KG1 (cell line): Measurements from ENCODE around the gene ATP13A2.
"Not testable (repeated sequence)": the region's sequence is repeated elsewhere in the genome, so short reads cannot be mapped to it uniquely, and the experiment has no call there.

Experiments
- DNase-seq: peaks from one replicate; lab custom pipeline; 2025; lab: John Stamatoyannopoulos, UW

Gene ATP13A2

GRCh38 chr1:16978139-16978538, 33.6 kb downstream of the ATP13A2 start:
- DNase-seq = no peak

- DNase-seq = no peak
These were observed 34.4 kb downstream of the ATP13A2 start for GRCh38 chr1:16977377-16977776.

- no peak for DNase-seq
These were observed 34.8 kb downstream of the ATP13A2 start for GRCh38 chr1:16976966-16977365.

GRCh38 chr1:16975838-16976237, 35.9 kb downstream of the ATP13A2 start:
- no peak for DNase-seq

GRCh38 chr1:16975211-16975610, 36.5 kb downstream of the ATP13A2 start:
- DNase-seq = no peak

- DNase-seq = no peak
These were observed 38.5 kb downstream of the ATP13A2 start for GRCh38 chr1:16973215-16973614.

- no peak for DNase-seq
These were observed 39.4 kb downstream of the ATP13A2 start for GRCh38 chr1:16972189-16972895.

GRCh38 chr1:16971341-16972188, 40.2 kb downstream of the ATP13A2 start:
- no peak for DNase-seq

GRCh38 chr1:16970132-16970910, 41.4 kb downstream of the ATP13A2 start:
- DNase-seq = no peak

GRCh38 chr1:16969651-16970050, 42.1 kb downstream of the ATP13A2 start:
- no peak for DNase-seq

- DNase-seq = no peak
These were observed 42.6 kb downstream of the ATP13A2 start for GRCh38 chr1:16969057-16969611.

GRCh38 chr1:16968372-16968771, 43.4 kb downstream of the ATP13A2 start:
- no peak for DNase-seq

GRCh38 chr1:16967962-16968361, 43.8 kb downstream of the ATP13A2 start:
- no peak for DNase-seq

- DNase-seq = no peak
These were observed 44.6 kb downstream of the ATP13A2 start for GRCh38 chr1:16967095-16967575.

- no peak for DNase-seq
These were observed 45.4 kb downstream of the ATP13A2 start for GRCh38 chr1:16966282-16966681.

GRCh38 chr1:16965486-16966067, 46.2 kb downstream of the ATP13A2 start:
- no peak for DNase-seq

- DNase-seq = not testable (repeated sequence)
These were observed 47.6 kb downstream of the ATP13A2 start for GRCh38 chr1:16964169-16964568.

GRCh38 chr1:16961297-16962133, 50.2 kb downstream of the ATP13A2 start:
- no peak for DNase-seq

GRCh38 chr1:16960560-16961296, 51.0 kb downstream of the ATP13A2 start:
- no peak for DNase-seq

GRCh38 chr1:16958475-16958874, 53.3 kb downstream of the ATP13A2 start:
- DNase-seq = no peak
